MM.1S (cell line): ENCODE data around the gene RSBN1L.
"Not testable (repeated sequence)": the region's sequence is repeated elsewhere in the genome, so short reads cannot be mapped to it uniquely, and the experiment has no call there.

Source experiments
- DNase-seq: peaks from one replicate; pipeline ENCODE4 v3.0.0-alpha.2; 2015
- H2AFZ ChIP-seq: fragments of 300-600 bp; sonication (generic); 2 replicates; pipeline ENCODE4 v1.6.0; 2016; ENCODE audit warnings: antibody characterized with exemption, low read length
- H3F3A ChIP-seq: fragments of 300-600 bp; sonication (generic); 2 replicates; pipeline ENCODE4 v1.6.1; 2016; ENCODE audit warnings: mild to moderate bottlenecking, antibody characterized with exemption, low read length, moderate library complexity, mixed read lengths; ENCODE audit not compliant: insufficient read depth
- H3K27ac ChIP-seq: fragments of 300-600 bp; sonication (generic); 2 replicates; pipeline ENCODE4 v1.5.1; 2016; ENCODE audit warnings: mild to moderate bottlenecking, low read length
- H3K27me3 ChIP-seq: fragments of 300-600 bp; sonication (generic); replicated peaks from 2 replicates; pipeline ENCODE4 v1.6.0; 2016; ENCODE audit warnings: low read length; ENCODE audit not compliant: insufficient read depth
- H3K36me3 ChIP-seq: fragments of 300-600 bp; sonication (generic); replicated peaks from 2 replicates; pipeline ENCODE4 v1.6.1; 2016; ENCODE audit warnings: mild to moderate bottlenecking, low read length, mixed read lengths; ENCODE audit not compliant: insufficient read depth
- H3K4me1 ChIP-seq: fragments of 300-600 bp; sonication (generic); 2 replicates; pipeline ENCODE4 v1.6.1; 2016; ENCODE audit warnings: low read length, mixed read lengths
- H3K4me2 ChIP-seq: fragments of 300-600 bp; sonication (generic); 2 replicates; pipeline ENCODE4 v1.6.0; 2016; ENCODE audit warnings: low read depth, low read length
- H3K4me3 ChIP-seq: fragments of 300-600 bp; sonication (generic); 2 replicates; pipeline ENCODE4 v1.5.1; 2016; ENCODE audit warnings: low read length, mixed read lengths
- H3K79me2 ChIP-seq: fragments of 300-600 bp; sonication (generic); 2 replicates; pipeline ENCODE4 v1.6.1; 2016; ENCODE audit warnings: mixed run types, low read length, mixed read lengths
- H3K9ac ChIP-seq: fragments of 300-600 bp; sonication (generic); 2 replicates; pipeline ENCODE4 v1.6.1; 2016; ENCODE audit warnings: low read length, mixed read lengths
- H3K9me2 ChIP-seq: fragments of 300-600 bp; sonication (generic); replicated peaks from 2 replicates; pipeline ENCODE4 v1.6.1; 2016; ENCODE audit warnings: mild to moderate bottlenecking, low read length, mixed read lengths; ENCODE audit not compliant: insufficient read depth
- H3K9me3 ChIP-seq: fragments of 300-600 bp; sonication (generic); replicated peaks from 2 replicates; pipeline ENCODE4 v1.6.1; 2016; ENCODE audit warnings: mild to moderate bottlenecking, low read length, mixed read lengths; ENCODE audit not compliant: insufficient read depth
- H4K20me1 ChIP-seq: fragments of 300-600 bp; sonication (generic); 2 replicates; pipeline ENCODE4 v1.6.1; 2016; ENCODE audit warnings: mild to moderate bottlenecking, low read length, moderate library complexity, mixed read lengths; ENCODE audit not compliant: insufficient read depth
- EZH2 ChIP-seq: fragments of 300-600 bp; sonication (generic); optimal IDR thresholded peaks from 2 replicates; pipeline ENCODE3; 2017; ENCODE audit warnings: low read depth, mild to moderate bottlenecking, antibody characterized with exemption, low read length, mixed read lengths
- EZH2phosphoT487 ChIP-seq: fragments of 300-600 bp; sonication (generic); IDR thresholded peaks from 2 replicates; pipeline ENCODE4 v1.6.1; 2018; ENCODE audit warnings: antibody characterized with exemption, low read length
- TF ChIP-seq, protein P1 (sequence below): fragments of 300-600 bp; sonication (generic); IDR thresholded peaks from 2 replicates; pipeline ENCODE4 v1.5.1; 2016; ENCODE audit warnings: antibody characterized with exemption, low read length, mixed read lengths

Gene RSBN1L

DNA sequence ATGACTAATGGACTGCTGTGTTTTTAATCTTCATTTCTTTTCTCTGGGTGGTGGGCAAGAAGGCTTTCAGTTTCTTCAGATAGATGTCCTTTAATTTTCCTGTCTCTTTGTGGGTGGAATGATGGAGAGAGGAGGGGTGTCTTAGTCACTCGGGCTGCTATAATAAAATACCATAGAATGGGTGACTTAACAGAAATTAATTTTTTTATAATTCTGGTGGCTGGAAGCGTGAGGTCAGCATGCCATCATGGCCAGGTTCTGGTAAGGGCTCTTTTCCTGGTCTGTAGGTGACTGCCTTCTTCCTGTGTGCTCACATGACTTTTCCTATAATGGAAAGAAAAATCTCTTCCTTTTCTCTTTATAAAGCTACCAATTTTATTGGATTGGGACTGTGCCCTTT, 6.3 kb downstream of the RSBN1L start:
- Histone ChIP-seq H4K20me1 (peaks cover 17% of the 10 kb centered on the region), H3K36me3 (no peaks in the 10 kb centered on the region; the same call in 1 of the 2 replicates), H3K4me2 (no peak overlapping the region), H3F3A (peaks cover 6% of the 10 kb centered on the region; the same call in 1 of the 2 replicates), H2AFZ (no peak overlapping the region), H3K4me1 (no peaks in the 10 kb centered on the region; the same call in 1 of the 2 replicates), H3K79me2 (peaks cover 100% of the 10 kb centered on the region), H3K9ac (no peak overlapping the region), H3K27ac (no peak overlapping the region), H3K4me3 (no peak overlapping the region), H3K27me3 (no peaks in the 10 kb centered on the region), H3K9me3 (no peaks in the 10 kb centered on the region), H3K9me2 (no peaks in the 10 kb centered on the region)
- DNase-seq: no peak
- TF ChIP-seq EZH2 (no peak), EZH2phosphoT487 (no peak)
- TF ChIP-seq, protein P1, sequence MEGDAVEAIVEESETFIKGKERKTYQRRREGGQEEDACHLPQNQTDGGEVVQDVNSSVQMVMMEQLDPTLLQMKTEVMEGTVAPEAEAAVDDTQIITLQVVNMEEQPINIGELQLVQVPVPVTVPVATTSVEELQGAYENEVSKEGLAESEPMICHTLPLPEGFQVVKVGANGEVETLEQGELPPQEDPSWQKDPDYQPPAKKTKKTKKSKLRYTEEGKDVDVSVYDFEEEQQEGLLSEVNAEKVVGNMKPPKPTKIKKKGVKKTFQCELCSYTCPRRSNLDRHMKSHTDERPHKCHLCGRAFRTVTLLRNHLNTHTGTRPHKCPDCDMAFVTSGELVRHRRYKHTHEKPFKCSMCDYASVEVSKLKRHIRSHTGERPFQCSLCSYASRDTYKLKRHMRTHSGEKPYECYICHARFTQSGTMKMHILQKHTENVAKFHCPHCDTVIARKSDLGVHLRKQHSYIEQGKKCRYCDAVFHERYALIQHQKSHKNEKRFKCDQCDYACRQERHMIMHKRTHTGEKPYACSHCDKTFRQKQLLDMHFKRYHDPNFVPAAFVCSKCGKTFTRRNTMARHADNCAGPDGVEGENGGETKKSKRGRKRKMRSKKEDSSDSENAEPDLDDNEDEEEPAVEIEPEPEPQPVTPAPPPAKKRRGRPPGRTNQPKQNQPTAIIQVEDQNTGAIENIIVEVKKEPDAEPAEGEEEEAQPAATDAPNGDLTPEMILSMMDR: no peak

DNA sequence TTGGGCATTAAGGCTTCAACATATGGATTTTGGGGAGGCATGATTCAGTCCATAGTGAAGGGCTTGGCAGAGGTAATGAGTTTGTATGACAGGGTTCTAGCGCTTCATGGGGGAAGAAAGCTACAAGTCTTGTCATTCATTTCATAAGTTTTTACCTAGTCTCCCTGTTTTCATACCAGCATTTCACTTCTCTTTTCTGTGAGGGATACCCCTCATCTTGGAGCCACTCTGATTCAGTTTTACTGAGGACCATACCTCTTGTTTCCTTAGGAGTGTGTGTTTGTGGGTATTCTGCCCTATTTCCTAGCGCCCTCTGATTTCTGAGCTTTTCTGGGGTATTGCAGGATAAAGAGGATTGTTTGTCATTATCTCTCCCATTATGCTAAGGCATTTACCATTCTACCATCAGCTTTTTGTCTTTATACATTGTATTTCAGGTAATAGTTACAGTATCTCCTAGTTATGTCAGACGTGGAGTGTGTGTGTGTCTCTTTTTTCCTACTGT, 6.8 kb downstream of the RSBN1L start:
- no peak overlapping the region for H3K4me2 ChIP-seq
- no peaks in the 10 kb centered on the region for H3K27me3 ChIP-seq
- peaks cover 3% of the 10 kb centered on the region; the same call in 1 of the 2 replicates for H3F3A ChIP-seq
- no peak overlapping the region for H2AFZ ChIP-seq
- peaks cover 15% of the 10 kb centered on the region for H4K20me1 ChIP-seq
- no peaks in the 10 kb centered on the region; the same call in 1 of the 2 replicates for H3K4me1 ChIP-seq
- no peak for DNase-seq
- H3K27ac ChIP-seq: no peak overlapping the region
- H3K4me3 ChIP-seq: no peak overlapping the region
- H3K9me3 ChIP-seq: no peaks in the 10 kb centered on the region
- H3K9me2 ChIP-seq: no peaks in the 10 kb centered on the region
- TF ChIP-seq EZH2phosphoT487 (no peak), EZH2 (no peak)
- TF ChIP-seq, protein P1: no peak
- peaks cover 100% of the 10 kb centered on the region for H3K79me2 ChIP-seq
- H3K9ac ChIP-seq: no peak overlapping the region
- H3K36me3 ChIP-seq: no peaks in the 10 kb centered on the region; the same call in 1 of the 2 replicates

DNA sequence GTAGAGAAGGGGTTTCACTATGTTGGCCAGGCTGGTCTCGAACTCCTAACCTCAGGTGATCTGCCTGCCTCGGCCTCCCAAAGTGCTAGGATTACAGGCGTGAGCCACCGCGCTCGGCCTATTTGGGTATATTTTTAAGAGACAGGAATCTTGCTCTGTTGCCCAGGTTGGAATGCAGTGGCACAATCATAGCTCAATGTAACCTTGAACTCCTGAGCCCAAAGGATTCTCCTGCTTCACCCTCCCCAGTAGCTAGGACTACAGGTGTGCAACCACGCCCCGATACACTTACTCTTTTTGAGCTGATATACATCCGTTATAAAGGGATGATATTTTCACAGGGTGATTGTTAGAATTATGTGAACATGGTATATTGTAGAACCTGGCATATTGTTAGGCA, 7.4 kb downstream of the RSBN1L start:
- not testable (repeated sequence) for H3K4me1 ChIP-seq, H3K9me3 ChIP-seq, H3K9ac ChIP-seq, H3K4me2 ChIP-seq, H3F3A ChIP-seq, H3K4me3 ChIP-seq, H3K36me3 ChIP-seq, H3K27ac ChIP-seq, H3K9me2 ChIP-seq, H2AFZ ChIP-seq, H3K27me3 ChIP-seq, DNase-seq
- Histone ChIP-seq H3K79me2 (peaks cover 99% of the 10 kb centered on the region), H4K20me1 (peaks cover 15% of the 10 kb centered on the region; the same call in 1 of the 2 replicates)

DNA sequence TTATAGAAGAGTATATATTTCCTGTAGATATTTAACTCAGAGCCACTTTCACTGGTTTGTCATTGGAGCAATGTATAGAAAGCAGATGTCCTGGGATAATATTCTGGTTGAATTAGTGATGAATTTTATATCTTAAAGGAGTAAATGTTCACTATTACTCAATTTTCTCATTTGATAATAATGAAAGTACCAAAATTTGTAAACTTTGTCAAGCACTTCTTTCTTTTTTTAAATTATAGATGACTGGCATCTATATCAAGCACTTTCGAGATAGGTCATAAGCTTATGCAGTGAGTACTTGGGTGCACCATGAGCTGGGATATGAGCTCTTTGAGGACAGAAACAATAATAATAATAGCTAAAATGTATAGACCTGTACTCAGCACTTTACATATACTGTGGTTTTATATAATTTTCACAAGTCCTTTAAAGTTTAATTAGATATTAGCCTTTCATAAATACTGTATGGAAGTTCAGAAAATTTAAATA, 11.3 kb downstream of the RSBN1L start:
- H2AFZ ChIP-seq: no peak overlapping the region
- no peaks in the 10 kb centered on the region for H3K9me3 ChIP-seq
- H3K27ac ChIP-seq: no peak overlapping the region
- H3K4me2 ChIP-seq: no peak overlapping the region
- H3K4me3 ChIP-seq: no peak overlapping the region
- no peak overlapping the region for H3K9ac ChIP-seq
- H3K79me2 ChIP-seq: peaks cover 97% of the 10 kb centered on the region
- H3F3A ChIP-seq: no peaks in the 10 kb centered on the region
- peaks cover 5% of the 10 kb centered on the region for H3K36me3 ChIP-seq
- no peaks in the 10 kb centered on the region for H3K4me1 ChIP-seq
- no peaks in the 10 kb centered on the region for H3K9me2 ChIP-seq
- peaks cover 15% of the 10 kb centered on the region; the same call in 1 of the 2 replicates for H4K20me1 ChIP-seq
- no peaks in the 10 kb centered on the region for H3K27me3 ChIP-seq
- no peak for DNase-seq
- TF ChIP-seq EZH2phosphoT487 (no peak), EZH2 (no peak)
- TF ChIP-seq, protein P1: no peak
